Measurements from ENCODE around the gene ACO1.

DNA sequence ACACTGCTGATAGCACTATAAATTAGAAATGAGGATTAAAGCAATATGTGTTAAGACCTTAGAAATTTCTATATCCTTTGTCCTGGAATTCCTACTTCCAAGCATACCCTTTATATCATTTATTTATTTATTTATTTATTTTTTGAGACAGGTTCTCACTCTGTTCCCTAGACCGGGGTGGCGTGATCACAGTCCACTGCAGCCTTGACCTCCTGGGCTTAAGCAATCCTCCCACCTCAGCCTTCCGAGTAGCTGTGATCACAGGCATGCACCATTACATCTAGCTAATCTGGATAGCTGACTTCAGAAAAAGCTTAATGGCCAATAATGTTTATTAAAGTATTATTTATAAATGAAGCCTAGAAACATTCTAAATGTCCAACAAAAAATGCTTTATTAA, 27.3 kb downstream of the ACO1 start:
- TF ChIP-seq POLR2A (IDR thresholded peaks at IDR 0.05; ENCODE audit: low read length) (no peak), GATA1 (IDR thresholded peaks at IDR 0.05; ENCODE audit: low read depth, low read length) (no peak)

All from erythroblast (primary cell).